HG03175 (cell line): Measurements from ENCODE around the gene ZNRD2.

Source experiments
- ATAC-seq: cut with Tn5 transposase; IDR thresholded peaks from one replicate; pipeline ENCODE4 v1.9.1; 2021; ENCODE audit warnings: mild to moderate bottlenecking, moderate library complexity; ENCODE audit not compliant: unreplicated experiment

The ZNRD2 gene

DNA sequence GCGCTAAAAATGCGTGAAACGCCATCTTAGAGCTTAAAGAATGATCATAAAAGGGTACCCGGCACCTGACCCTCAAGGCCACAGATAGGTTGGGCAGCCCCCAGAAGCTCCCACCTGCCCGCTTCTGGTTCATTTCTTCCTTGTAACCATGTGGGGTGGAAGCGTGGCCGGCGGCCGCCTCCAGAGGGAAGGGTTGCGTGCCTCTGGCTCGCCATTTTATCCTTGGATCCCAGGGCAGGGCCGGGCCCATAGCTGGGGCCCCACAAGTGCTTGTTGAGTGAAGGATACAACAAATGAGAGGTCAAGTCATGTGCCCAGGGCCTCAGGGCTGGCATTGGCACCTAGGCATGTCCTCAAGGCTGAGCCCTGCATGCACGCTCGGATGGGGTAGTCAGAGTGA lies 51.2 kb downstream of the ZNRD2 start:
- ATAC-seq, result no peak
